BLaER1 treated with 17β-estradiol and CSF1 and Interleukin-3, amounts not matched to agents 10 nM and 100 nM (cell line): Measurements from ENCODE around the gene SSH2.
A peak's percentile ranks its signal among the peaks of the same experiment; 100 is the strongest.

Source experiments
- H3K27ac ChIP-seq, 11 experiments: shearing (Covaris generic); formaldehyde crosslinking; 2 replicates each; pipeline ENCODE4 v1.8.1; 2022
- H3K27me3 ChIP-seq, 11 experiments: shearing (Covaris generic); formaldehyde crosslinking; 2 replicates each; pipeline ENCODE4 v1.8.1; 2022
- H3K36me3 ChIP-seq, 11 experiments: shearing (Covaris generic); formaldehyde crosslinking; 2 replicates each; pipeline ENCODE4 v1.8.1; 2022
- H3K4me1 ChIP-seq, 10 experiments: shearing (Covaris generic); formaldehyde crosslinking; 2 replicates each; pipeline ENCODE4 v1.8.1; 2022
- H3K4me2 ChIP-seq, 11 experiments: shearing (Covaris generic); formaldehyde crosslinking; 2 replicates each; pipeline ENCODE4 v1.8.1; 2022
- H3K4me3 ChIP-seq, 10 experiments: shearing (Covaris generic); formaldehyde crosslinking; 2 replicates each; pipeline ENCODE4 v1.8.1; 2022
- H3K9ac ChIP-seq, 11 experiments: shearing (Covaris generic); formaldehyde crosslinking; 2 replicates each; pipeline ENCODE4 v1.8.1; 2022
- H3K9me3 ChIP-seq, 11 experiments: shearing (Covaris generic); formaldehyde crosslinking; replicated peaks in 1 of 11; 2 replicates each; pipeline ENCODE4 v1.8.1; 2022
- H4K20me1 ChIP-seq, 11 experiments: shearing (Covaris generic); formaldehyde crosslinking; 2 replicates each; pipeline ENCODE4 v1.8.1; 2022
- Cebpa-rat ChIP-seq, 11 experiments: shearing (Covaris generic); IDR thresholded peaks; 2 replicates each; pipeline ENCODE4 v1.8.1; 2022

The SSH2 gene

GRCh38 chr17:29589524-29590410 lies 340.3 kb downstream of the SSH2 start, which contains the start of gene GIT1:
Gene GIT1 (minus strand): TSS chr17:29589648. CDS start chr17:29589378, 270 bp downstream.
- Histone ChIP-seq H3K36me3 (peaks cover 0 to 6% (median 0%) of the 10 kb centered on the region in 11 experiments; a peak in 2 of 22 replicates), H3K9ac (peak within 1 kb of the TSS; percentile 82 to 93 (median 87)), H3K4me1 (peaks cover 73 to 79% (median 76%) of the 10 kb centered on the region in 10 experiments), H3K4me3 (peak within 1 kb of the TSS; percentile 81 to 95 (median 89)), H3K9me3 (no peaks in the 10 kb centered on the region), H3K4me2 (peak within 1 kb of the TSS; percentile 97 to 100 (median 99)), H3K27me3 (no peaks in the 10 kb centered on the region), H4K20me1 (peaks cover 8 to 61% (median 50%) of the 10 kb centered on the region in 11 experiments; a peak in 21 of 22 replicates), H3K27ac (peak within 1 kb of the TSS; percentile 59 to 91 (median 85))
- no peak for TF ChIP-seq Cebpa-rat (IDR thresholded peaks at IDR 0.05)

GRCh38 chr17:29588562-29589411 lies 341.2 kb downstream of the SSH2 start:
- Histone ChIP-seq H3K27me3 (no peaks in the 10 kb centered on the region), H3K9me3 (no peaks in the 10 kb centered on the region), H3K9ac (peak overlapping the region; percentile 82 to 93 (median 87)), H4K20me1 (peaks cover 8 to 61% (median 51%) of the 10 kb centered on the region in 11 experiments; a peak in 21 of 22 replicates), H3K4me1 (peaks cover 74 to 80% (median 77%) of the 10 kb centered on the region in 10 experiments), H3K4me3 (peak overlapping the region; percentile 81 to 95 (median 89)), H3K4me2 (peak overlapping the region; percentile 90 to 100 (median 99)), H3K27ac (peak overlapping the region; percentile 59 to 91 (median 85)), H3K36me3 (peaks cover 0 to 6% (median 0%) of the 10 kb centered on the region in 11 experiments; a peak in 4 of 22 replicates)
- no peak for TF ChIP-seq Cebpa-rat (IDR thresholded peaks at IDR 0.05)

GRCh38 chr17:29588017-29588561 lies 341.9 kb downstream of the SSH2 start:
- Histone ChIP-seq H3K4me3 (peak overlapping the region; percentile 81 to 95 (median 89)), H3K9ac (peak overlapping the region; percentile 82 to 93 (median 87)), H4K20me1 (peaks cover 8 to 67% (median 58%) of the 10 kb centered on the region in 11 experiments; a peak in 21 of 22 replicates), H3K9me3 (no peaks in the 10 kb centered on the region), H3K27ac (peak overlapping the region; percentile 59 to 91 (median 85); a peak in 21 of 22 replicates), H3K36me3 (peaks cover 2 to 13% (median 6%) of the 10 kb centered on the region in 11 experiments; a peak in 20 of 22 replicates), H3K4me1 (peaks cover 81 to 85% (median 83%) of the 10 kb centered on the region in 10 experiments), H3K27me3 (no peaks in the 10 kb centered on the region), H3K4me2 (peak overlapping the region; percentile 90 to 100 (median 99))
- TF ChIP-seq Cebpa-rat (IDR thresholded peaks at IDR 0.05), result no peak

GRCh38 chr17:29587591-29587990 lies 342.4 kb downstream of the SSH2 start:
- Histone ChIP-seq H3K36me3 (peaks cover 7 to 18% (median 11%) of the 10 kb centered on the region in 11 experiments), H3K27me3 (no peaks in the 10 kb centered on the region), H3K9ac (peak overlapping the region; percentile 82 to 93 (median 87)), H3K4me2 (peak overlapping the region; percentile 90 to 100 (median 99)), H3K9me3 (no peaks in the 10 kb centered on the region), H3K4me3 (peak overlapping the region; percentile 81 to 95 (median 89)), H3K4me1 (peaks cover 80 to 86% (median 84%) of the 10 kb centered on the region in 10 experiments), H4K20me1 (peaks cover 8 to 70% (median 63%) of the 10 kb centered on the region in 11 experiments; a peak in 21 of 22 replicates), H3K27ac (peak overlapping the region in 10 of 11 experiments; percentile 67 to 91 (median 85); a peak in 21 of 22 replicates)
- TF ChIP-seq Cebpa-rat (IDR thresholded peaks at IDR 0.05), result no peak

GRCh38 chr17:29586676-29587469 lies 343.2 kb downstream of the SSH2 start:
- Histone ChIP-seq H3K4me2 (peak overlapping the region; percentile 90 to 100 (median 99)), H3K27ac (peak overlapping the region; percentile 9 to 91 (median 85); a peak in 20 of 22 replicates), H3K27me3 (no peaks in the 10 kb centered on the region), H4K20me1 (peaks cover 8 to 73% (median 68%) of the 10 kb centered on the region in 11 experiments; a peak in 21 of 22 replicates), H3K9ac (peak overlapping the region; percentile 82 to 93 (median 87)), H3K9me3 (no peaks in the 10 kb centered on the region), H3K4me3 (peak overlapping the region; percentile 81 to 95 (median 89); a peak in 19 of 20 replicates), H3K4me1 (peaks cover 73 to 85% (median 79%) of the 10 kb centered on the region in 10 experiments), H3K36me3 (peaks cover 14 to 26% (median 18%) of the 10 kb centered on the region in 11 experiments)
- TF ChIP-seq Cebpa-rat (IDR thresholded peaks at IDR 0.05), result no peak

- H3K9ac ChIP-seq, result peak overlapping the region; percentile 65 to 93 (median 76)
- H3K27me3 ChIP-seq, result no peaks in the 10 kb centered on the region
- peak overlapping the region; percentile 65 to 91 (median 84) for H3K27ac ChIP-seq
- peak overlapping the region; percentile 90 to 100 (median 99) for H3K4me2 ChIP-seq
- TF ChIP-seq Cebpa-rat (IDR thresholded peaks at IDR 0.05), result no peak
- peaks cover 69 to 82% (median 78%) of the 10 kb centered on the region in 10 experiments for H3K4me1 ChIP-seq
- peaks cover 28 to 40% (median 32%) of the 10 kb centered on the region in 11 experiments for H3K36me3 ChIP-seq
- peaks cover 8 to 85% (median 70%) of the 10 kb centered on the region in 11 experiments; a peak in 21 of 22 replicates for H4K20me1 ChIP-seq
- no peaks in the 10 kb centered on the region for H3K9me3 ChIP-seq
- H3K4me3 ChIP-seq, result peak overlapping the region; percentile 21 to 67 (median 44); a peak in 19 of 20 replicates
These were observed 344.8 kb downstream of the SSH2 start for GRCh38 chr17:29585080-29585751.
